Measurements from ENCODE around the gene UGT2B15.
"Not testable (repeated sequence)": the region's sequence is repeated elsewhere in the genome, so short reads cannot be mapped to it uniquely, and the experiment has no call there.

UGT2B15 gene

GRCh38 chr4:68670479-68670939 lies at the start of gene UGT2B15:
Gene UGT2B15, minus strand, starts transcription at chr4:68670652. Its CDS starts 34 bp downstream, at chr4:68670618.
- not testable (repeated sequence) for DNase-seq

GRCh38 chr4:68719075-68719473 lies 48.6 kb upstream of the UGT2B15 start:
- no peak for DNase-seq

- DNase-seq, result no peak
Observed at GRCh38 chr4:68718447-68719074, 48.1 kb upstream of the UGT2B15 start.

DNA sequence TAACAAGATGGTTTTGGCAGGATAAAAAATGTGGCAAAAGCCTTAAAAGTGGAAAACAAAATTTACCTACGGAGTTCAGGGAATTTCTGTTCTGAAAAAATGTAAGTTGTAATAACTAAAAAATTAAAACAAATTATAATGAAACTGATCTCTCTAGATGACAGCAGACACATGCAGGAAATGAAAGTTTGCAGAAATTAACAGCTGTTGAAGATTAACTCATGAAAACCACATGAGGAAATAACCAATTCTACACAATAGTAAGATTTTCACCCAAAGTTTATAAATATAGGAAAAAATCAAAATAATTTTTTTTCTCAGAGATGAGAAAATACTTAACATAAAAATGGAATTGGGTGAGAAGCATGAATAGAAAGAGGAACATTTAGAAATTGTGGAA lies 47.5 kb upstream of the UGT2B15 start:
- no peak for DNase-seq

DNA sequence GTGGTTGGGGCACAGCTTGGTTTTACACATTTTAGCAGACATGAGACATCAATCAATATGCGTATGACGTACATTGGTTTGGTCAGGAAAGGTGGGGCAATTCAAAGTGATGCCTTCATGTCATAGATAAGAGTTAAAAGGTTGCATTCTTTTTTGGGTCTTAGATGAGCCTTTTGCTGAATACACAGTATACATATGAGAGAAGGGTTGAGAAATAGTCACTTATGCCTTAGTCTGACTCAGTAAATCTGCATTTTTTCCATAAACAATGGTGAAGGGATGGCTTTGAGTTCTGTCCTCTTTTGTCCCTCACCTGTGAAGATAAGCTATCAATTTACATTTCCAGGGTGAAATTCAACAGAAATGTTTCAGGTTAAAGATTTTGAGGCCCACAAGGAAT lies 43.9 kb upstream of the UGT2B15 start:
- DNase-seq, result no peak

GRCh38 chr4:68712207-68712606 lies 41.8 kb upstream of the UGT2B15 start:
- no peak for DNase-seq

GRCh38 chr4:68708566-68708965 lies 38.1 kb upstream of the UGT2B15 start:
- DNase-seq, result no peak

- not testable (repeated sequence) for DNase-seq
Observed at GRCh38 chr4:68703168-68703567, 32.7 kb upstream of the UGT2B15 start.

GRCh38 chr4:68700152-68700551 lies 29.7 kb upstream of the UGT2B15 start:
- no peak for DNase-seq

DNA sequence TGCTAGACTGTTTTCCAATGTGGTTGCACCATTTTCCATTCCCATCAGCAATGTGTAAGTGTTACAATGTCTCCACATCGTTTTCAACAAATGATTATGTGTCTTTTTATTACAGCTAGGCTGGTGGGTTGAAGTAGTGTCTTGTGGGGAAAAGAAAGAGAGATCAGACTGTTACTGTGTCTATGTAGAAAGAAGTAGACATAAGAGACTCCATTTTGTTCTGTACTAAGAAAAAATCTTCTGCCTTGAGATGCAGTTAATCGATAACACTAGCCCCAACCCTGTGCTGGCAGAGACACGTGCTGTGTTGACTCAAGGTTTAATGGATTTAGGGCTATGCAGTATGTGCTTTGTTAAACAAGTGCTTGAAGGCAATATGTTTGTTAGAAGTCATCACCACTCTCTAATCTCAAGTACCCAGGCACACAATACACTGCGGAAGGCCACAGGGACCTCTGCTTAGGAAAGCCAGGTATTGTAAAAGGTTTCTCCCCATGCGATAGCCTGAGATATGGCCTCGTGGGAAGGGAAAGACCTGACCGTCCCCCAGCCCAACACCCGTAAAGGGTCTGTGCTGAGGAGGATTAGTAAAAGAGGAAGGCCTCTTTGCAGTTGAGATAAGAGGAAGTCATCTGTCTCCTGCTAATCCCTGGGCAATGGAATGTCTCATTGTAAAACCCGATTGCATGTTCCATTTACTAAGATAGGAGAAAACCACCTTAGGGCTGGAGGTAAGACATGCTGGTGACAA lies 23.0 kb upstream of the UGT2B15 start:
- DNase-seq, result no peak

- no peak for DNase-seq
Observed at GRCh38 chr4:68691186-68691585, 20.7 kb upstream of the UGT2B15 start.

DNA sequence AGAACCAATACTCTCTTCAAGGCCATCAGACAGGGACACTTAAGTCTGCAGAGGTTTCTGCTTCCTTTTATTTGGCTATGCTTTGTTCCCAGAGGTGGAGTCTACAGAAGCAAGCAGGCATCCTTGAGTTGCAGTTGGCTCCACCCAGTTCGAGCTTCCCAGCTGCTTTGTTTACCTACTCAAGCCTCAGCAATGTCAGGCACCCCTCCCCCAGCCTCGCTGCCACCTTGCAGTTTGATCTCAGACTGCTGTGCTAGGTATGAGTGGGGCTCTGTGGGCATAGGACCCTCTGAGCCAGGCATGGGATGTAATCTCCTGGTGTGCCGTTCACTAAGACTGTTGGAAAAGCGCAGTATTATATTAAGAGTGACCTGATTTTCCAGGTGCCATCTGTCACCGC lies 12.6 kb upstream of the UGT2B15 start:
- no peak for DNase-seq

DNA sequence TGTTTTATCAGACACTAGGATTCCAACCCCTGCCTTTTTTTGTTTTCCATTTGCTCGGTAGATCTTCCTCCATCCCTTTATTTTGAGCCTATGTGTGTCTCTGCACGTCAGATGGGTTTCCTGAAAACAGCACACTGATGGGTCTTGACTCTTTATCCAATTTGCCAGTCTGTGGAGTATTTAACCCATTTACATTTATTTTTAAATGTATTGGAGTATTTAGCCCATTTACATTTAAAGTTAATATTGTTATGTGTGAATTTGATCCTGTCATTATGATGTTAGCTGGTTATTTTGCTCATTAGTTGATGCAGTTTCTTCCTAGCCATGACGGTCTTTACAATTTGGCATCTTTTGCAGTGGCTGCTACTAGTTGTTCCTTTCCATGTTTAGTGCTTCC lies 10.8 kb upstream of the UGT2B15 start:
- DNase-seq, result not testable (repeated sequence)

- no peak for DNase-seq
Observed at GRCh38 chr4:68673143-68673542, 2.7 kb upstream of the UGT2B15 start.

GRCh38 chr4:68671217-68671616 lies 765 bp upstream of the UGT2B15 start:
- not testable (repeated sequence) for DNase-seq

- not testable (repeated sequence) for DNase-seq
Observed at GRCh38 chr4:68668537-68669163, 1.8 kb downstream of the UGT2B15 start.

- DNase-seq, result not testable (repeated sequence)
Observed at GRCh38 chr4:68667551-68667950, 2.9 kb downstream of the UGT2B15 start.

DNA sequence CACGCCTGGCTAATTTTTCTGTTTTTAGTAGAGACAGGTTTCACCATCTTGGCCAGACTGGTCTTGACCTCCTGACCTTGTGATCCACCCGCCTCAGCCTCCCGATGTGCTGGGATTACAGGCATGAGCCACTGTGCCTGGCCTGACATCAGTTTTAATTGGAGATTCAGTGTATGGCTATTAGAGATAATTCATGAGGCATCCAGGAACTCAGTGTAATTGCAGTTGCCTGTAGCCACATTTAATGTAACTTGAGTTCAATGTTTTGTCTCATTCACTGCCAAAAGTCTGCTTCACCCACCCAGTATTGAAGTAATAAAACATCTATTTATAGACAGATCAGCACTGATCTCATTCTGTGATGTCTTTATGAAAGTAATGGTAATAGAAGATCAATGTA lies 5.7 kb downstream of the UGT2B15 start:
- DNase-seq, result not testable (repeated sequence)

DNA sequence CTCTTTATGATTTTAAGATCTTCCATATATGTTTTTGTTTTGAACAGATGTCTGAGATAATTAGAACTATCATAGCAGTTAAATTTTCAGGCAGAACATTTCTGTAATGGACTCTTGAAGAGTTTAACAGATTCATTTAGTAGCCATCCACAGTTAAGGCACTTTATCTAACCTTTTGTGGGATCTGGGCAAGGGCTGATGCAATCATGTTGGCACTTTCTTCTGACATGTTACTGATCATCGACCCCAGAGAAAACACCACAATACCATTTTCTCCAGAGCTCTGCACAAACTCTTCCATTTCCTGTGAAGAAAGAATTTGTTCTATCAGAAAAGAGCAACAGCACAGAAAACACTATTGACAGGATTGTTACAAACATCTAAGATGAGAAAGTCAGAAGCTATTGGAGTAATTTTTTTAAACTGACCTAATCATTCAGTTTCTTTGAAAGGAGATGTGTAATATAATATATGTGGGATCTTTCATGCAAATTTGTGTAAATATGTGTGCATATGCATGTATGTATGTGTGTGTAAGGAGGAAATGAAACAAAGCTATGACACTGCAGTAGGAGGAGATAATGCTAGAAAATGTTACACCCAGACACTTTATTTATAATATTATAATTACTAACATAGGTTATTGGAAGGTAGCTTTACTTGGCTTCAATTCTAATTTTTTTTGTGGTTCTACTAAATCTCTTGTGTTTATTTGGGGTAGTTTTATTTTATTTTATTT lies 7.4 kb downstream of the UGT2B15 start:
- not testable (repeated sequence) for DNase-seq

DNA sequence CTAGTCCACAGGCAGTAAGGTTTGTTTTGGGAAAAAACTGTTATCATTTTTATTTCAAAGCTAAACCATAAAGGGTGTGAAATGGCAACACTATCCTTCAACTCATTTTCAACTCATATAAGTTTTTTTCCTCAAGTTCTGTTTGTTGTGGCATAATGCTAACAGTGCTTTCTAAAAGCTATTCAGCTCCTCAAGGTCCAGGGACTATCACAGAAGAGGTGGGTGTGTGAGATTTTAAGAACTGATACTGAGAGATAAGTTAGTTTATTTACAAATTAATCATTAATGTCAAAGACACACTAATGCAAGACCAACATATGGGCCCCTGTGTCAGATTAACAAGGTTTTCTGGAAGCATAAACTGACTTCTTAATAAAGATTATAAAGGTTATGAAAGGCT lies 11.8 kb downstream of the UGT2B15 start:
- DNase-seq, result no peak

DNA sequence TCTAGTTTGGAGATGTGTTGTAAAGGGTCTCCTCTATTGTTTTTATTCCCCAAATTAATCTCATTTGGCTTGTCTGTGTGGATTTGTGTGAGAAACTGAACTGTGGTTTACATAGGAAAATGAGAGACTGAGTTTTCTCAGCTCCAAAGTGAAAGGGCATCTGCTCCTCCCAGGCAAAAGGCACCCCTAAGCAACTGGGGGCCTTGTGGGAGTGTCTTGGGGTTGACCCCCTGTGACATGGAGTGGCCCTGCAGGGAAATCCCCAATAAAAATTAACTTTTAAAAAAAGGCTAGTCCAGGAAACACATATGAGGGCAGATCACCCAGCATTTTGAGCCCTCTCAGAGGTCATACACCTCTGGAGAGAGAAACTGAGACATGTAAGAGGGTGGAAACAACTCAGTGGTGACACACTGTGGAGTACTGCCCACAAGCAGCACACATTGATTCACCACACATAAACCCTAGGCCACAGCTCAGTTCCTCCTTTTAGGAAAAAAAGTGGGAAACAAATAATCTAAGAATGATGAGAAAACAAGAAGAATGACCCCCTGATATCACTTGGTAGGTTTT lies 13.3 kb downstream of the UGT2B15 start:
- not testable (repeated sequence) for DNase-seq

GRCh38 chr4:68656445-68656973 lies 13.9 kb downstream of the UGT2B15 start:
- DNase-seq, result not testable (repeated sequence)

Data from activated CD4-positive, alpha-beta T cell treated with anti-CD3 and anti-CD28 coated beads, Interleukin-10, Interleukin-2, amounts not matched to agents 100 ng/mL and 50 ng/mL, durations not matched to agents 16 hours and 8 hours (primary cell).